Mesenchymal stem cell (in vitro differentiated cells and primary cell): ENCODE results near the gene SLC7A14.

Experiments
- DNase-seq: peaks from one replicate; pipeline ENCODE4 v3.0.0-alpha.2; 2013
- H2AFZ ChIP-seq: one replicate; pipeline ENCODE4 v1.6.1; 2013; ENCODE audit warnings: low read depth, mild to moderate bottlenecking, control low read depth, inconsistent platforms, low read length, moderate library complexity
- H2AK5ac ChIP-seq: 2 replicates; pipeline ENCODE4 v1.6.1; 2013; ENCODE audit warnings: low read length, moderate library complexity, mild to moderate bottlenecking, inconsistent platforms; ENCODE audit not compliant: severe bottlenecking
- H2BK120ac ChIP-seq: one replicate; pipeline ENCODE4 v1.6.1; 2013; ENCODE audit warnings: low read depth, mild to moderate bottlenecking, inconsistent platforms, low read length, moderate library complexity
- H2BK12ac ChIP-seq, 2 experiments: one replicate each; pipeline ENCODE4 v1.6.1; 2013; ENCODE audit warnings: inconsistent platforms in 2 of 2, low read length in 2 of 2, mild to moderate bottlenecking in 2 of 2, moderate library complexity in 2 of 2, control low read depth in 1 of 2
- H2BK15ac ChIP-seq: one replicate; pipeline ENCODE4 v1.6.1; 2013; ENCODE audit warnings: mild to moderate bottlenecking, low read depth, inconsistent platforms; ENCODE audit not compliant: poor library complexity, severe bottlenecking
- H2BK5ac ChIP-seq: 2 replicates; pipeline ENCODE4 v1.6.1; 2013; ENCODE audit warnings: low read depth, mild to moderate bottlenecking, low read length, control low read depth, inconsistent platforms; ENCODE audit not compliant: poor library complexity, severe bottlenecking
- H3K14ac ChIP-seq, 2 experiments: one replicate each; pipeline ENCODE4 v1.6.1; 2013; ENCODE audit warnings: inconsistent platforms in 2 of 2, low read length in 2 of 2, control low read depth in 1 of 2, mild to moderate bottlenecking in 1 of 2, moderate library complexity in 1 of 2
- H3K18ac ChIP-seq, 2 experiments: one replicate each; pipeline ENCODE4 v1.6.1; 2013; ENCODE audit warnings: inconsistent platforms in 2 of 2, low read length in 2 of 2, control low read depth in 1 of 2, low read depth in 1 of 2, mild to moderate bottlenecking in 1 of 2
- H3K23ac ChIP-seq, 2 experiments: one replicate each; pipeline ENCODE4 v1.6.1; 2013; ENCODE audit warnings: inconsistent platforms in 2 of 2, low read length in 2 of 2, mild to moderate bottlenecking in 2 of 2, moderate library complexity in 2 of 2, control low read depth in 1 of 2
- H3K27ac ChIP-seq: 2 replicates; pipeline ENCODE4 v1.5.1; 2013; ENCODE audit warnings: mild to moderate bottlenecking, moderate library complexity, low read length, control low read depth, inconsistent platforms; ENCODE audit not compliant: poor library complexity, severe bottlenecking
- H3K27me3 ChIP-seq, 2 experiments: 2 replicates each; pipeline versions ENCODE4 v1.6.1 to v1.7.0; 2013; ENCODE audit warnings: low read length in 2 of 2, mild to moderate bottlenecking in 2 of 2, moderate library complexity in 2 of 2, control low read depth in 1 of 2, inconsistent platforms in 1 of 2; ENCODE audit not compliant: control insufficient read depth in 1 of 2, insufficient read depth in 1 of 2
- H3K36me3 ChIP-seq, 2 experiments: 2 replicates each; pipeline versions ENCODE4 v1.6.1 to v1.7.0; 2013; ENCODE audit warnings: low read length in 2 of 2, control low read depth in 1 of 2, inconsistent platforms in 1 of 2, low read depth in 1 of 2, mild to moderate bottlenecking in 1 of 2; ENCODE audit not compliant: insufficient read depth in 2 of 2, control insufficient read depth in 1 of 2
- H3K4ac ChIP-seq, 2 experiments: one replicate each; pipeline ENCODE4 v1.6.1; 2013; ENCODE audit warnings: inconsistent platforms in 2 of 2, low read length in 2 of 2, mild to moderate bottlenecking in 2 of 2, moderate library complexity in 2 of 2, control low read depth in 1 of 2, low read depth in 1 of 2
- H3K4me1 ChIP-seq: 2 replicates; pipeline ENCODE4 v1.6.1; 2013; ENCODE audit warnings: low read depth, low read length, control low read depth; ENCODE audit not compliant: control insufficient read depth, insufficient read depth
- H3K4me2 ChIP-seq: 2 replicates; pipeline ENCODE4 v1.6.1; 2013; ENCODE audit warnings: low read length, mild to moderate bottlenecking, inconsistent platforms; ENCODE audit not compliant: poor library complexity, severe bottlenecking
- H3K4me3 ChIP-seq, 2 experiments: 2 replicates each; pipeline versions ENCODE4 v1.5.1 to v1.7.0; 2013; ENCODE audit warnings: low read length in 2 of 2, mild to moderate bottlenecking in 2 of 2, control low read depth in 1 of 2, low read depth in 1 of 2; ENCODE audit not compliant: insufficient read depth in 1 of 2
- H3K79me1 ChIP-seq: replicated peaks from 2 replicates; pipeline ENCODE4 v1.6.1; 2013; ENCODE audit warnings: mild to moderate bottlenecking, control low read depth, low read length, inconsistent platforms; ENCODE audit not compliant: poor library complexity, severe bottlenecking
- H3K9ac ChIP-seq: 2 replicates; pipeline ENCODE4 v1.7.0; 2013; ENCODE audit warnings: mild to moderate bottlenecking, low read length, moderate library complexity
- H3K9me3 ChIP-seq: 2 replicates; pipeline ENCODE4 v1.7.0; 2013; ENCODE audit warnings: mild to moderate bottlenecking, low read length; ENCODE audit not compliant: control insufficient read depth
- H4K8ac ChIP-seq: one replicate; pipeline ENCODE4 v1.6.1; 2013; ENCODE audit warnings: inconsistent platforms, mild to moderate bottlenecking, low read length, moderate library complexity
- H4K91ac ChIP-seq: one replicate; pipeline ENCODE4 v1.6.1; 2013; ENCODE audit warnings: mild to moderate bottlenecking, low read length, inconsistent platforms
- WGBS: methylation state at CpG from one replicate; pipeline ENCODE4 v1.1.7; 2013; ENCODE audit warnings: mixed read lengths; 5-methylcytosine and 5-hydroxymethylcytosine counted together

Gene SLC7A14

GRCh38 chr3:170608475-170608874, 22.6 kb upstream of the SLC7A14 start:
- Histone ChIP-seq H3K4me2 (no peak overlapping the region), H3K9me3 (no peaks in the 10 kb centered on the region), H2BK15ac (no peak overlapping the region), H3K4me3 (no peak overlapping the region), H3K18ac (no peak overlapping the region), H2BK12ac (no peak overlapping the region), H4K8ac (no peak overlapping the region), H4K91ac (no peak overlapping the region), H3K9ac (no peak overlapping the region), H2BK5ac (no peak overlapping the region), H3K27ac (no peak overlapping the region), H3K79me1 (no peaks in the 10 kb centered on the region), H3K14ac (no peak overlapping the region), H2AFZ (no peak overlapping the region), H2BK120ac (no peak overlapping the region), H3K27me3 (no peaks in the 10 kb centered on the region), H3K4ac (no peak overlapping the region), H3K4me1 (no peaks in the 10 kb centered on the region), H3K36me3 (no peaks in the 10 kb centered on the region), H3K23ac (no peak overlapping the region), H2AK5ac (no peak overlapping the region)
- WGBS, result 86% methylated on average over 1 of the region's 1 CpG
- DNase-seq, result no peak

DNA sequence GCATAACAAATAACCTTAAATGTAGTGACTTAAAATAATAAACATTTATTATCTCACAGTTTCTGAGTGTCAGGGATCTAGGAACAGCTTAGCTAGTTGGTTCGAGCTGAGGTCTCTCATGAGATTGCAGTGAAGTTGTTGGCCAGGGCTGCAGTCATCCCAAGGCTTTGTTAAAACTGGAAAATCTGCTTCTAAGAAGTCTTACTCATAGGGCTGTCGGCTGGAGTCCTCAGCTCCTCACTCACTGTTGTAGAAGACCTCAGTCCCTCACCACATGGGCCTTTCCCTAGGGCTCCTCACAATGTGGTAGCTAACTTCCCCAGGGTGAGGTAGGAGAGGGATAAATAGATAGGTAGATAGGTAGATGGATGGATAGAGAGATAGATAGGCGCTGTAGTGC, 20.8 kb upstream of the SLC7A14 start:
- no peaks in the 10 kb centered on the region for H3K4me1 ChIP-seq
- H3K4me3 ChIP-seq, result peak overlapping the region in 1 of 2 experiments; percentile 45
- H3K27ac ChIP-seq, result no peak overlapping the region
- no peak overlapping the region for H3K4ac ChIP-seq
- H2BK15ac ChIP-seq, result no peak overlapping the region
- H3K27me3 ChIP-seq, result no peaks in the 10 kb centered on the region
- 83% methylated on average over 2 of the region's 3 CpGs for WGBS
- H3K9ac ChIP-seq, result no peak overlapping the region
- no peak overlapping the region for H2BK5ac ChIP-seq
- no peaks in the 10 kb centered on the region for H3K36me3 ChIP-seq
- no peak overlapping the region for H3K23ac ChIP-seq
- no peaks in the 10 kb centered on the region for H3K79me1 ChIP-seq
- DNase-seq, result no peak
- H2AFZ ChIP-seq, result no peak overlapping the region
- no peak overlapping the region for H4K8ac ChIP-seq
- H2BK12ac ChIP-seq, result no peak overlapping the region
- H2BK120ac ChIP-seq, result no peak overlapping the region
- H3K4me2 ChIP-seq, result no peak overlapping the region
- no peaks in the 10 kb centered on the region for H3K9me3 ChIP-seq
- no peak overlapping the region for H3K18ac ChIP-seq
- H3K14ac ChIP-seq, result no peak overlapping the region
- H2AK5ac ChIP-seq, result no peak overlapping the region
- no peak overlapping the region for H4K91ac ChIP-seq

DNA sequence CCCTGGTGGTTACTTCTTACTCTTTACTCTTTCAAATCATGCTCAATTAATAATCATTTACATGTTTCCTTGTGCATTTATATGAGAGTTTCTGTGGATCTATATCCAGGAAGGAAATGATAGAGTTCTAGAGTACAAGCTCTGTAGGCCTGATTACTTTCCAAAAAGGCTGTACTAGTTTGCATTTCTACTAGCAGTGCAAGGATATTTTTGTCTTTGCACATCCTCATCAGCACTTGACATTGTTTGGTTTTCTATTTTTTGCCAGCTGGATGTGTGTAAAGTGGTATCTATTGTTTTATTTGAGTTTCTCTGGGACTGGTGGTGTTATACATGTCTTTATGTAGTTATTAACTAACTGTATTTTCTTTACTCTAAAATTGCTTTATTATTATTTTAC, 19.6 kb upstream of the SLC7A14 start:
- no peaks in the 10 kb centered on the region for H3K27me3 ChIP-seq
- H3K9me3 ChIP-seq, result no peaks in the 10 kb centered on the region
- no peak for DNase-seq
- H2BK120ac ChIP-seq, result no peak overlapping the region
- H3K23ac ChIP-seq, result no peak overlapping the region
- no peak overlapping the region for H3K4me3 ChIP-seq
- no peak overlapping the region for H3K27ac ChIP-seq
- no peak overlapping the region for H4K91ac ChIP-seq
- H3K4me2 ChIP-seq, result no peak overlapping the region
- no peaks in the 10 kb centered on the region for H3K79me1 ChIP-seq
- no peak overlapping the region for H2AFZ ChIP-seq
- H3K4me1 ChIP-seq, result no peaks in the 10 kb centered on the region
- no peak overlapping the region for H4K8ac ChIP-seq
- H2AK5ac ChIP-seq, result no peak overlapping the region
- H3K4ac ChIP-seq, result no peak overlapping the region
- no peaks in the 10 kb centered on the region for H3K36me3 ChIP-seq
- no peak overlapping the region for H2BK12ac ChIP-seq
- H2BK5ac ChIP-seq, result no peak overlapping the region
- no peak overlapping the region for H3K14ac ChIP-seq
- H3K18ac ChIP-seq, result no peak overlapping the region
- no peak overlapping the region for H3K9ac ChIP-seq
- no peak overlapping the region for H2BK15ac ChIP-seq

GRCh38 chr3:170603770-170604510, 18.1 kb upstream of the SLC7A14 start:
- peak; percentile 32 for DNase-seq
- no peak overlapping the region for H2BK12ac ChIP-seq
- no peaks in the 10 kb centered on the region for H3K27me3 ChIP-seq
- H3K79me1 ChIP-seq, result no peaks in the 10 kb centered on the region
- no peak overlapping the region for H2AK5ac ChIP-seq
- no peak overlapping the region for H2BK5ac ChIP-seq
- H3K4me3 ChIP-seq, result no peak overlapping the region
- H2AFZ ChIP-seq, result no peak overlapping the region
- H2BK120ac ChIP-seq, result no peak overlapping the region
- WGBS, result 51% methylated on average over 5 of the region's 5 CpGs
- no peak overlapping the region for H4K8ac ChIP-seq
- H3K36me3 ChIP-seq, result no peaks in the 10 kb centered on the region
- no peak overlapping the region for H3K4me2 ChIP-seq
- no peak overlapping the region for H3K27ac ChIP-seq
- H3K23ac ChIP-seq, result no peak overlapping the region
- H4K91ac ChIP-seq, result no peak overlapping the region
- no peak overlapping the region for H2BK15ac ChIP-seq
- no peaks in the 10 kb centered on the region for H3K4me1 ChIP-seq
- no peaks in the 10 kb centered on the region for H3K9me3 ChIP-seq
- H3K18ac ChIP-seq, result no peak overlapping the region
- no peak overlapping the region for H3K4ac ChIP-seq
- no peak overlapping the region for H3K9ac ChIP-seq
- no peak overlapping the region for H3K14ac ChIP-seq
